Muscle of leg (tissue), 11 donors: ENCODE data around the gene DUSP10. TPM values are rescaled to one million over a fixed set of nuclear protein-coding genes. Genes with fewer than 3 reads are reported as not detected.

ENCODE experiments used
- DNase-seq: peaks from one replicate; pipeline ENCODE4 v3.0.0; 2013
- H3K27ac ChIP-seq: one replicate; pipeline ENCODE4 v1.5.1; 2013; ENCODE audit warnings: mild to moderate bottlenecking, low read length, control low read depth
- H3K27me3 ChIP-seq: one replicate; pipeline ENCODE4 v1.6.1; 2013; ENCODE audit warnings: low read length; ENCODE audit not compliant: control insufficient read depth, insufficient read depth
- H3K36me3 ChIP-seq: one replicate; pipeline ENCODE4 v1.6.1; 2013; ENCODE audit warnings: low read length; ENCODE audit not compliant: control insufficient read depth, insufficient read depth
- H3K4me1 ChIP-seq: one replicate; pipeline ENCODE4 v1.6.1; 2013; ENCODE audit warnings: low read length; ENCODE audit not compliant: control insufficient read depth, insufficient read depth
- H3K4me3 ChIP-seq: one replicate; pipeline ENCODE4 v1.5.1; 2013; ENCODE audit warnings: low read length, control low read depth
- H3K9me3 ChIP-seq: replicated peaks from 2 replicates; pipeline ENCODE4 v1.6.1; 2013; ENCODE audit warnings: low read depth, low read length; ENCODE audit not compliant: control insufficient read depth
- WGBS: methylation state at CpG from one replicate; pipeline ENCODE4 v1.1.5; 2013; ENCODE audit warnings: missing lambda C conversion rate; ENCODE audit not compliant: insufficient coverage; 5-methylcytosine and 5-hydroxymethylcytosine counted together
- polyA plus RNA-seq, 8 donors: library from polyadenylated mRNA; unstranded; fragments of 120-200 nt; gene quantifications; one replicate each; pipeline versions ENCODE4 v1.2.1 to v1.2.3, GENCODE V29; 2013; ENCODE audit warnings: inconsistent platforms in 1 of 8, low replicate concordance in 1 of 8; ENCODE audit not compliant: insufficient read length in 8 of 8, insufficient read depth in 1 of 8
- total RNA-seq: library from RNA; stranded (reverse); fragments of 120-200 nt; gene quantifications from one replicate; pipeline ENCODE4 v1.2.4, GENCODE V29; 2013

The DUSP10 gene
- total and polyA plus RNA-seq, 9 donors: 9.5 to 45.9 (median 14.9) TPM

- WGBS: 94% methylated on average over 3 of the region's 7 CpGs
- peaks cover 25% of the 10 kb centered on the region for H3K4me1 ChIP-seq
- no peaks in the 10 kb centered on the region for H3K9me3 ChIP-seq
- H3K4me3 ChIP-seq: no peak overlapping the region
- peaks cover 22% of the 10 kb centered on the region for H3K36me3 ChIP-seq
- H3K27me3 ChIP-seq: no peaks in the 10 kb centered on the region
- no peak overlapping the region for H3K27ac ChIP-seq
- no peak for DNase-seq
These were observed 34.9 kb downstream of the DUSP10 start for GRCh38 chr1:221706876-221707582.

GRCh38 chr1:221706191-221706590 is 35.7 kb downstream of the DUSP10 start:
- Histone ChIP-seq H3K4me3 (no peak overlapping the region), H3K36me3 (peaks cover 22% of the 10 kb centered on the region), H3K4me1 (peaks cover 23% of the 10 kb centered on the region), H3K27ac (no peak overlapping the region), H3K9me3 (no peaks in the 10 kb centered on the region), H3K27me3 (no peaks in the 10 kb centered on the region)
- no peak for DNase-seq
- WGBS: 96% methylated on average over 6 of the region's 12 CpGs

- peak; percentile 52 for DNase-seq
- Histone ChIP-seq H3K9me3 (no peaks in the 10 kb centered on the region), H3K4me1 (peaks cover 10% of the 10 kb centered on the region), H3K27ac (no peak overlapping the region), H3K27me3 (no peaks in the 10 kb centered on the region), H3K36me3 (peaks cover 24% of the 10 kb centered on the region), H3K4me3 (no peak overlapping the region)
- WGBS: no CpG with 5 or more reads among the region's 1 CpG
These were observed 37.6 kb downstream of the DUSP10 start for GRCh38 chr1:221704306-221704705.

- WGBS: no CpG with 5 or more reads among the region's 1 CpG
- Histone ChIP-seq H3K36me3 (peaks cover 24% of the 10 kb centered on the region), H3K27ac (no peak overlapping the region), H3K4me1 (peaks cover 2% of the 10 kb centered on the region), H3K27me3 (no peaks in the 10 kb centered on the region), H3K9me3 (no peaks in the 10 kb centered on the region), H3K4me3 (no peak overlapping the region)
- DNase-seq: no peak
These were observed 40.2 kb downstream of the DUSP10 start for GRCh38 chr1:221701570-221702186.

GRCh38 chr1:221700948-221701347 is 40.9 kb downstream of the DUSP10 start:
- H3K27me3 ChIP-seq: no peaks in the 10 kb centered on the region
- peaks cover 21% of the 10 kb centered on the region for H3K36me3 ChIP-seq
- H3K9me3 ChIP-seq: no peaks in the 10 kb centered on the region
- no peak overlapping the region for H3K4me3 ChIP-seq
- DNase-seq: no peak
- no peak overlapping the region for H3K27ac ChIP-seq
- no CpG with 5 or more reads among the region's 2 CpGs for WGBS
- peaks cover 2% of the 10 kb centered on the region for H3K4me1 ChIP-seq

GRCh38 chr1:221700536-221700935 is 41.4 kb downstream of the DUSP10 start:
- H3K9me3 ChIP-seq: no peaks in the 10 kb centered on the region
- H3K27ac ChIP-seq: no peak overlapping the region
- no CpG with 5 or more reads among the region's 1 CpG for WGBS
- H3K27me3 ChIP-seq: no peaks in the 10 kb centered on the region
- H3K4me1 ChIP-seq: peaks cover 2% of the 10 kb centered on the region
- H3K4me3 ChIP-seq: no peak overlapping the region
- no peak for DNase-seq
- H3K36me3 ChIP-seq: peaks cover 17% of the 10 kb centered on the region

GRCh38 chr1:221699978-221700519 is 41.8 kb downstream of the DUSP10 start:
- Histone ChIP-seq H3K4me1 (peaks cover 2% of the 10 kb centered on the region), H3K27me3 (no peaks in the 10 kb centered on the region)

GRCh38 chr1:221699577-221699976 is 42.3 kb downstream of the DUSP10 start:
- no CpG with 5 or more reads among the region's 1 CpG for WGBS
- Histone ChIP-seq H3K4me1 (peaks cover under 1% of the 10 kb centered on the region), H3K36me3 (peaks cover 15% of the 10 kb centered on the region), H3K9me3 (no peaks in the 10 kb centered on the region), H3K4me3 (no peak overlapping the region), H3K27me3 (no peaks in the 10 kb centered on the region), H3K27ac (peak overlapping the region; percentile 47)
- no peak for DNase-seq

More at GRCh38 chr1:221699978-221700519, 41.8 kb downstream of the DUSP10 start:
- DNase-seq: no peak
- Histone ChIP-seq H3K4me3 (no peak overlapping the region), H3K9me3 (no peaks in the 10 kb centered on the region), H3K36me3 (peaks cover 16% of the 10 kb centered on the region), H3K27ac (no peak overlapping the region)

- peak; percentile 66 for DNase-seq
- WGBS: 100% methylated on average over 1 of the region's 4 CpGs
- Histone ChIP-seq H3K27ac (peak overlapping the region; percentile 22), H3K36me3 (peaks cover 10% of the 10 kb centered on the region), H3K4me1 (no peaks in the 10 kb centered on the region), H3K27me3 (no peaks in the 10 kb centered on the region), H3K4me3 (no peak overlapping the region), H3K9me3 (no peaks in the 10 kb centered on the region)
These were observed 43.1 kb downstream of the DUSP10 start for GRCh38 chr1:221698579-221699349.

- WGBS: 100% methylated on average over 1 of the region's 3 CpGs
- Histone ChIP-seq H3K4me1 (no peaks in the 10 kb centered on the region), H3K27ac (no peak overlapping the region)
These were observed 43.9 kb downstream of the DUSP10 start for GRCh38 chr1:221697923-221698425.

More at GRCh38 chr1:221697923-221698425, 43.9 kb downstream of the DUSP10 start:
- H3K4me3 ChIP-seq: no peak overlapping the region
- H3K27me3 ChIP-seq: no peaks in the 10 kb centered on the region
- DNase-seq: no peak
- peaks cover 5% of the 10 kb centered on the region for H3K36me3 ChIP-seq
- peaks cover 7% of the 10 kb centered on the region for H3K9me3 ChIP-seq
